AG09309 (cell line): Measurements from ENCODE around the gene RAB7A.

ENCODE experiments used
- DNase-seq: peaks from one replicate; pipeline ENCODE4 v3.0.0-alpha.2; 2010; ENCODE audit warnings: low read depth
- H3K4me3 ChIP-seq: 2 replicates; pipeline ENCODE4 v1.5.1; 2011; ENCODE audit warnings: mild to moderate bottlenecking, low read depth, low read length, moderate library complexity; ENCODE audit not compliant: control insufficient read depth
- CTCF ChIP-seq: IDR thresholded peaks from 2 replicates; pipeline ENCODE4 v1.5.1; 2011; ENCODE audit warnings: mild to moderate bottlenecking, low read depth, low read length, inconsistent platforms; ENCODE audit not compliant: insufficient read depth, control insufficient read depth; ENCODE audit errors: missing control alignments

Gene RAB7A

GRCh38 chr3:128814519-128815317 lies 88.7 kb downstream of the RAB7A start:
- H3K4me3 ChIP-seq, result no peak overlapping the region
- no peak for DNase-seq
- no peak for TF ChIP-seq CTCF

DNA sequence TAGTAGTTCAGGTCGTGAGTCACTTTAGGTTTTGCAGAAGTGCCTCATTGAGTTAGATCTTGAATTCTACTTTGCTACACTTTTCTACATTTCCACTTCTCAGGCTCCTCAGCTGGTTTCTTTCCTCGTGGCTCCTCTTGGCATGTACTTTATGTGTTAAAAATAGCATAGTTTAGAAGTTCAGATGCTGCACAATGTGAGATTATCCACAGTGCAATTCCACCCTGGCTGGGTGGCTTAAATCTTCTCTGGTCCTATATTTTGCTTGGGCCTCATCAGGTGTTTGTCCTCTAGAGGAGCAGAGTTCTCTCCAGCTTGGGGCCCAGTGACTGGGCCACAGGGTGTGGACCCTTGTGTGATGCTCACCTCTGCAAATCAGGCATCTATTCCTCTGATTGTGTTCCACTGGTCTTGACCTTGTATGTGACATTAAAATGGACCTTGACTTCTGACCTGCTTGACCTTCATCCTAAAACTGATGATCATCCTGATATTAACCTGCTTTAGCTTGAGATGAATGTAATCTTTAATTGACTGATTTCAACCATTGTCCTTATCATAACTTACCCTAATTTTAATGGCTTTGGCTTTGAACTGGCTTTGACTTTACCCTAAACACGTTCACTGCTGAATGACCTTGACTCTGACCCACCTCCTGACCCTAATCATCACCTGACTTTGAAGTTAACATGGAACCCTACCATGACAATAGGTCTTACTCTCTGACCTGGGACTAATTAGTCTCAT lies 89.5 kb downstream of the RAB7A start:
- no peak for TF ChIP-seq CTCF
- DNase-seq, result no peak
- H3K4me3 ChIP-seq, result no peak overlapping the region

DNA sequence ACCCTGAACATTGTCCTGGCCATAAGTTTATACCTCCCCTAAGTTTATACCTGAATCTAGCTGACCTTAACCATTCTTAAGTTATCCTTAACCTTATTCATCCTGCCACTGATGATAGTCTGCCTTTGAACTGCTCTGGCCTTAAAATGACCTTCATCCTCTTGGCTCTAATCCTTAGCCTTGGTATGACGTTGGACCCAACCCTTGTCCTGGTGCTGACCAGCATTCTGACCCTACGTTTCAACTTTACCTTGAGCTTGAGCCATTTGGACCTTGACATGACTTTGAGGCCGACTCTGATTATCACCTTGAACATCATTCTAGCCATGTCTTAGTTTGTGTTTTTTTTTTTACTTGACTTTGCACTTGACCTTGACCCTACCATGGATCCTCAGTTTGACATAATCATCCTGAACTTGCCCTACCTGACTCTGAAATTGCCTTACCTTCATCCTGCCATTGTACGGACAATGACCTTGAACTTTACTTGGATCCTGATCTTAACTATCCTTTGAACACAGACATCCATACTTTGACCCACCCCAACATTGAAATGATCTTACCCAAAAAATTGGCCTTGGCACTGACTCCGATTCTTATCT lies 92.3 kb downstream of the RAB7A start:
- DNase-seq, result no peak
- H3K4me3 ChIP-seq, result no peak overlapping the region

DNA sequence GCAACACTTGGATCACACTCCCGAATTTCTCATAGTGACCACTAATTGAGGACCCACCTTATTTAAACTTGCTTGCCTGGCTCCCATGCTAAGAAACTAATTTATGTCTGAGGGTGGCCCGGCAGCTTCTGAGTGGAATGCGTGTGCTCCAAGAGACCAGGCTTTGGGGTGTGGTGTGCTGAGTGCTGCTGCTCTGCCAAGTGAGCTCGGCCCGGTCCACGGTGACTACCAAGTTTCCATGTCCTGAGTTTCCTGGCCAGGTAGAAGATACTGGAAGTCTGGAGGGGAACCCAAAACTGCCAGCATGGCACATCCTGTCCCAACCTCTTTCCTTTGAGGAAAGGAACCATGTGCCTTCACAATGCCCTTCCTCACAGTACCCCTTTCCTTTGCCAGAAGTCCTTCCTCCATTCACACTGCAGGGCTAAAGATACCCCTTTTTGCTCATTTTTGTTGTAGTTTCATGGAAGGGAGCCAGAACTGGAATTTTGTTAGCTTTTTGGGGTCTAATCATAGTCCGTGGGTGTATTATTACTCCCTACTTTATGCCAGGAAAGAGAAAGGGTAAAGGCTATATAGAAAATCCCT lies 94.4 kb downstream of the RAB7A start:
- no peak overlapping the region for H3K4me3 ChIP-seq
- no peak for DNase-seq
- TF ChIP-seq CTCF, result no peak

More for the DNA sequence above, 92.3 kb downstream of the RAB7A start:
- no peak for TF ChIP-seq CTCF

GRCh38 chr3:128823008-128823407 lies 97.0 kb downstream of the RAB7A start:
- DNase-seq, result no peak
- TF ChIP-seq CTCF, result no peak
- H3K4me3 ChIP-seq, result no peak overlapping the region

DNA sequence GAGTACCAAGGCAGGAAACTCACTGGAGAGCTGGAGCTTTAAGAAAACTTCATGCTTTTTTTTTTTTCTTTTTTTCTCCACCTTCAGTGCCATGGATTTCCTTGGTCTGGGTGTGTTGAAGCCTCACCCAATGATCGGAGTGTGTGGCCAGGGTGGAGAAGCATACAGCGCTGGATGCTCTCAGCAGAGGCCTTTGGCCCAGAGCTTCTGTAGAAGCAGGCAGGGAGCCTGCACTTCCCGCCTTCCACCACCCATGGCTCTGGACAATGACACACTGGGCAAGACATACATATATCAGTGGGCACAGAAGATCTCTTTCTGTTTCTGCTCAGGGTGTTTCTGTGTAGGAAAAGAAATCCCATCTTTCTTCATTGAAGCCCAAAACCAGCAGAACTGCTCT lies 97.6 kb downstream of the RAB7A start:
- no peak overlapping the region for H3K4me3 ChIP-seq
- DNase-seq, result no peak
- TF ChIP-seq CTCF, result no peak
